Nephron (organoid): Measurements from ENCODE around the gene BMERB1.
A peak's percentile ranks its signal among the peaks of the same experiment; 100 is the strongest.
"Not testable (repeated sequence)": the region's sequence is repeated elsewhere in the genome, so short reads cannot be mapped to it uniquely, and the experiment has no call there.

Experiments
- H3K27ac Mint-ChIP-seq, 3 experiments: 2 replicates each; pipeline ENCODE4 v1.8.0; 2020; ENCODE audit warnings: mixed read lengths in 3 of 3, mild to moderate bottlenecking in 2 of 3, moderate library complexity in 1 of 3
- H3K27me3 Mint-ChIP-seq: 2 replicates; pipeline ENCODE4 v1.8.0; 2021; ENCODE audit warnings: low read depth, mild to moderate bottlenecking, moderate library complexity, mixed read lengths
- H3K36me3 Mint-ChIP-seq: 2 replicates; pipeline ENCODE4 v1.8.0; 2020; ENCODE audit warnings: low read depth, mixed read lengths
- H3K4me1 Mint-ChIP-seq: 2 replicates; pipeline ENCODE4 v1.8.0; 2020; ENCODE audit warnings: mixed read lengths
- H3K4me3 Mint-ChIP-seq, 3 experiments: 2 replicates each; pipeline ENCODE4 v1.8.0; 2020; ENCODE audit warnings: mild to moderate bottlenecking in 3 of 3, mixed read lengths in 3 of 3, moderate library complexity in 2 of 3
- H3K9me3 Mint-ChIP-seq: 2 replicates; pipeline ENCODE4 v1.8.0; 2020; ENCODE audit warnings: mixed read lengths
- CTCF ChIP-seq, 3 experiments: fragments of 200-600 bp; sonication (generic); IDR thresholded peaks; one replicate each; pipeline ENCODE4 v1.5.0; 2021; ENCODE audit warnings: antibody characterized with exemption in 3 of 3; ENCODE audit not compliant: unreplicated experiment in 3 of 3

The BMERB1 gene

GRCh38 chr16:15426796-15427195, 7.6 kb upstream of the BMERB1 start:
- Mint-ChIP-seq H3K4me3 (no peak overlapping the region), H3K4me1 (peaks cover 8% of the 10 kb centered on the region), H3K27ac (no peak overlapping the region), H3K27me3 (peaks cover 16% of the 10 kb centered on the region), H3K9me3 (no peaks in the 10 kb centered on the region), H3K36me3 (no peaks in the 10 kb centered on the region)
- TF ChIP-seq CTCF (IDR thresholded peaks at IDR 0.05; ENCODE audit: unreplicated experiment in 3 of 3) = no peak

GRCh38 chr16:15427648-15428239, 6.6 kb upstream of the BMERB1 start:
- peaks cover 8% of the 10 kb centered on the region for H3K4me1 Mint-ChIP-seq
- no peaks in the 10 kb centered on the region for H3K9me3 Mint-ChIP-seq
- H3K27ac Mint-ChIP-seq = peak overlapping the region in 2 of 3 experiments; percentile 25 to 82
- peaks cover 16% of the 10 kb centered on the region for H3K27me3 Mint-ChIP-seq
- peak overlapping the region in 1 of 3 experiments; percentile 53 for H3K4me3 Mint-ChIP-seq
- H3K36me3 Mint-ChIP-seq = no peaks in the 10 kb centered on the region
- TF ChIP-seq CTCF (IDR thresholded peaks at IDR 0.05; ENCODE audit: unreplicated experiment in 3 of 3) = peak; percentile 44 to 51 (median 45)

GRCh38 chr16:15430884-15431283, 3.5 kb upstream of the BMERB1 start:
- not testable (repeated sequence) for H3K27ac Mint-ChIP-seq, H3K4me3 Mint-ChIP-seq, H3K36me3 Mint-ChIP-seq, H3K9me3 Mint-ChIP-seq
- Mint-ChIP-seq H3K4me1 (peaks cover 18% of the 10 kb centered on the region), H3K27me3 (peaks cover 16% of the 10 kb centered on the region)

GRCh38 chr16:15434079-15434424, 336 bp upstream of the BMERB1 start:
- peak overlapping the region in 2 of 3 experiments; percentile 0 to 86 for H3K27ac Mint-ChIP-seq
- H3K9me3 Mint-ChIP-seq = no peaks in the 10 kb centered on the region
- H3K4me1 Mint-ChIP-seq = peaks cover 15% of the 10 kb centered on the region
- peak overlapping the region; percentile 88 to 97 (median 91) for H3K4me3 Mint-ChIP-seq
- no peak for TF ChIP-seq CTCF (IDR thresholded peaks at IDR 0.05; ENCODE audit: unreplicated experiment in 3 of 3)
- H3K36me3 Mint-ChIP-seq = no peaks in the 10 kb centered on the region
- H3K27me3 Mint-ChIP-seq = peaks cover 7% of the 10 kb centered on the region

- Mint-ChIP-seq H3K27ac (peak overlapping the region; percentile 3 to 36 (median 33)), H3K4me3 (peak overlapping the region; percentile 88 to 97 (median 91)), H3K27me3 (peaks cover 7% of the 10 kb centered on the region), H3K36me3 (no peaks in the 10 kb centered on the region), H3K4me1 (peaks cover 28% of the 10 kb centered on the region), H3K9me3 (no peaks in the 10 kb centered on the region)
- TF ChIP-seq CTCF (IDR thresholded peaks at IDR 0.05; ENCODE audit: unreplicated experiment in 3 of 3) = no peak
These were observed 952 bp downstream of the BMERB1 start for GRCh38 chr16:15435216-15435864.

- Mint-ChIP-seq H3K36me3 (peaks cover 3% of the 10 kb centered on the region), H3K4me1 (peaks cover 34% of the 10 kb centered on the region), H3K4me3 (no peak overlapping the region), H3K27ac (peak overlapping the region in 1 of 3 experiments; percentile 25), H3K9me3 (no peaks in the 10 kb centered on the region), H3K27me3 (peaks cover 7% of the 10 kb centered on the region)
- TF ChIP-seq CTCF (IDR thresholded peaks at IDR 0.05; ENCODE audit: unreplicated experiment in 3 of 3) = no peak
These were observed 4.7 kb downstream of the BMERB1 start for GRCh38 chr16:15439102-15439501.
